ENCODE data around the gene NCF1.
"Not testable (repeated sequence)": the region's sequence is repeated elsewhere in the genome, so short reads cannot be mapped to it uniquely, and the experiment has no call there.

NCF1 gene

DNA sequence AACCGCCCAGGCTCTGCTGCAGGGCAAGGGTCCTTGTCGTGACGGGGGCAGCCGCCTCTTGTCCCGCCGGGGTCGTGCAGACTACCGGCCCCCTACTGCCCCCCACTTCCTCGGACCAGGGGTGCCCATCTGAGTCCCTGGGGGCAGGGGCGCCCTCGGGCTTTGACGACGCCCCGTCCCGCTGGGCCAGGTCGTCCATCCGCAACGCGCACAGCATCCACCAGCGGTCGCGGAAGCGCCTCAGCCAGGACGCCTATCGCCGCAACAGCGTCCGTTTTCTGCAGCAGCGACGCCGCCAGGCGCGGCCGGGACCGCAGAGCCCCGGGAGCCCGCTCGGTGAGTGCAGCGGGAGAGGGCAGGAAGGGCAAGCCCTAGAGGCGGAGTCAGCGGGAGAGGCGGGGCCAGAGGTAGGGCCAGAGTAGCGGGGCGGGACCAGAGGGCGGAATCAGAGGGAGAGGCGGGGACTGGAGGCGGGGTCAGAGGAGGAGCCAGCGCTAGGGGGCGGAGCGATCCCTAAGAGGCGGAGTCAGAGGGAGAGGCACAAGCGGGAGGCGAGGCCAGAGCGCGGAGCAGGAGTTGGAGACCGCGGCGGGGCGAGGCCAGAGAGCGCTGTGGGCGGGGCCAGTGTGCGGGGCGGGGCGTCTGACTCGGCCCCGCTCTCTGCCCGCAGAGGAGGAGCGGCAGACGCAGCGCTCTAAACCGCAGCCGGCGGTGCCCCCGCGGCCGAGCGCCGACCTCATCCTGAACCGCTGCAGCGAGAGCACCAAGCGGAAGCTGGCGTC, 14.7 kb downstream of the NCF1 start:
- peak; percentile 91 for DNase-seq

DNA sequence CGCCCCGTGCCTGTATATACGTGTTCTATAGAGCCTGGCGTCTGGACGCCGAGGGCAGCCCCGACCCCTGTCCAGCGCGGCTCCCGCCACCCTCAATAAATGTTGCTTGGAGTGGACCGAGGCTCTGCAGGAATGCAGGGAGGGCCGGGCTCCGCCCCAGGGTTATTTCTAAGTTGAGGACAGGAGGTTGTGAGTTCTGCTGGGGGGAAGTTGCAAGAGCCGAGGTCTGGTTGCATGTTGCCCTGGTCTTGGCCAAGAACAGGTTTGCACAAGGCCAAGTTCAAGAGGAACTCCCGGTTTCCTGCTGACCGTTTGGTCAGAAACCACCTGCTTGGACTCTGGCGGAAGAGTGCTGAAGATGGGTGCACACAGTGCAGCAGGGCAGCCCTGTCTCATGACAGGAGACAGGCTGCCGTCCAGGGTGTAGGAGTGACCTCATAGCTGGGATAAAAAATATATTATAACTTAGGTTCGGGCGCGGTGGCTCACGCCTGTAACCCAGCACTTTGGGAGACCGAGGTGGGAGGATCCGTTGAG, 15.5 kb downstream of the NCF1 start:
- not testable (repeated sequence) for DNase-seq

DNA sequence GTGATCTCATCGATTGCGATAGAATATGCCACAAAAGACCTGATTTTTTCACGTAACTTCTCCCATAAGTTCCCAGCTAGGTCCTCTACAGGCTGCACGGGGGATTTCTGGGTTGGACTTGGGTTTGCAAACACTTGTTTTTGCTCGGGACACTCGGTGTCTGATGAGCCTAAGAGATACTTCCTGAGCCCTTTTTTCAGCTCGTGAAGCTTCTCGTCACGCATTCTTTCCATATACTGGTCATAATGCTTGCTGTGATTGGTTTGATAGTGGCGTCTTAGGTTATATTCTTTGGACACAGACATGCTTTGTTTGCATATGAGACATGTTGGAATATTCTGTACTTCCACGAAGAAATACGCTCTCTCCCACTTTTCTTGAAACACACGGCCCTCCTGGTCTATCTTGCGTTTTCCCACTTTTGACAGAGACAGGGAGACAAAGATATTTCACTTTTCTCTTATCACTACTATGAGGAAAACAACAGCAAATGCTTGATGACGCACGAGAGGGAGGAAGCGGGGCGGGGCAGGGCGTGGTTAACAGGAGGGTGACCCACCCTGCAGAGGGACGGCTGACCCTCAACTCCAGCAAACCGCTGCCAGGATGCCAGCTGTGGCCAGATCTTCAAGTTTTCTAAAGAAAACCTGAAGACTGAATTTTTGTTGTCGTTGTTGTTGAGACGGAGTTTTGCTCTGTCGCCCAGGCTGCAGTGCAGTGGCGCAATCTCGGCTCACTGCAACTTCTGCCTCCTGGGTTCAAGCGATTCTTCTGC, 24.2 kb downstream of the NCF1 start:
- not testable (repeated sequence) for DNase-seq

DNA sequence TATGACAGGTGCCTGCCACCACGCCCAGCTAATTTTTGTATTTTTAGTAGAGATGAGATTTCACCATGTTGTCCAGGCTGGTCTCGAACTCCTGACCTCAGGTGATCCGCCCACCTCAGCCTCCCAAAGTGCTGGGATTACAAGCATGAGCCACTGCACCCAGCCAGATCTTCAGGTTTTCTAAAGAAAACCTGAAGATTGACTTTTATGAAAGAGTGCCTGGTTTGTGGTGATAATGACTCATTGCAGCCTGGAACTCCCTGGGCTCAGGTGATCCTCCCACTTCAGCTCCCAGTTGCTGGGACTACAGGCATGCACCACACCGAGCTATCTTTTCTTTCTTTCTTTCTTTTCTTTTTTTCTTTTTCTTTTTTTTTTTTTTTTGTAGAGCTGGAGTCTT, 24.8 kb downstream of the NCF1 start:
- DNase-seq, result not testable (repeated sequence)

DNA sequence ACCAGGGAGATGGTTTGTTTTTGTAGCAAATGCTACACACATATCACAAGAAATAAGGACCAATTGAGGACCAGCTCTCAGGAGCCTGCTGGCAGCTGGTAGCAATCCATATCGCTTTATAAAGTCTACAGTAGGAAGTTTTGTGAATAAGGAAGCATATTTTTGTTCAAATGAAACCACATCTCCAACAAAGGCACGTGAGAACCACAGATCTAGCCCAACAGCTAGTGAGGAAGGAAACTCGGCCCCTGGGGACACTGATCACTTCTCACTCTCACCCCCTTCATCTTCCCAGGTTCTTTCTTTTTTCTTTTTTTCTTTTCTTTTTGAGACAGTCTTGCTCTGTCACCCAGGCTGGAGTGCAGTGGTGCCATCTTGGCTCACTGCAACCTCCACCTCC, 42.1 kb downstream of the NCF1 start:
- not testable (repeated sequence) for DNase-seq

DNA sequence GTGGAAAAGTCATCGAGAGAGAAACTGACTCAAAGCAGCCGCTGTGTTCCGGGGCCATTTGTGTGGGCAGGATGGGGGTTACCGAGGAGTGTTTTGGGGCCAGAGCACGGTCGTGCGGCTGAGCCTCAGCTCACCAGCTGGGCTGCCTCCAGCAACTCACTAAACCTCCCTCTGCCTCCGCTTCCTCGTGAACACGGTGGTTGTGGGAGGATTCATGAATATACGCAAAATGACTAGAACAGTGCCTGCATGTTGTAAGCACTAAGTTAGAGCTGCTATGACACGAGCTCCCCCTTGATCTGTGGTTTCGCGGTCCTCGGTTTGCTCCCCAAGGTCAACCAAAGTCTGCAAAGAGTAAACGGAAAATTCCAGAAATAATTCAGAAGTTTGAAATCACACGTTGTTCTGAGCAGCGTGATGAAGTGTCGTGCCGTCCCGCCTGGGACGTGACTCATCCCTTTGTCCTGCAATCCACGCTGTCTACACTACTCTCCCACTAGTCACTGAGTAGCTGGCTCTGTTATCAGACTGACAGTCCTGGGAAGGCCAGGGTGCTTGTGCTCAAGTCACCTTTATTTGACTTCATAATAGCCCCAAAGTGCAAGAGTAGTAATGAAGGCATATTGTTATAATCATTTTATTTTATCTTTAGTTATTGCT, 46.5 kb downstream of the NCF1 start:
- DNase-seq, result not testable (repeated sequence)

DNA sequence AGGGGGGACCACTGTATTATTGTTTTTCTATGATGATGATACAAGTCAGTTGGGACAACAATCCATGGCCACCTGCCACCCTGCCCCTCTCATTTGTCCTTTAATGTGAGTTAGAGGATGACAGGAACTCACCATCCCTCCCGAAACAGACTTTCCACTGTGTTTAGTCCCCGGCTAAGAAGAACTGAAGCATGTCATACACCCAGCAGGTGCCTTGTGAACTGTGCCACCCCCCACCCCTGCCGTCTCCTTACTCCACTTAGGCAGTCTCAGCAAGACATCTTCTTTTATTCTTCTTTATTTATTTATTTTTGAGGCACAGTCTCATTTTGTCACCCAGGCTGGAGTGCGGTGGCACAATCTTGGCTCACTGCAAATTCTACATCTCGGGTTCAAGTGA, 47.4 kb downstream of the NCF1 start:
- DNase-seq, result not testable (repeated sequence)

DNA sequence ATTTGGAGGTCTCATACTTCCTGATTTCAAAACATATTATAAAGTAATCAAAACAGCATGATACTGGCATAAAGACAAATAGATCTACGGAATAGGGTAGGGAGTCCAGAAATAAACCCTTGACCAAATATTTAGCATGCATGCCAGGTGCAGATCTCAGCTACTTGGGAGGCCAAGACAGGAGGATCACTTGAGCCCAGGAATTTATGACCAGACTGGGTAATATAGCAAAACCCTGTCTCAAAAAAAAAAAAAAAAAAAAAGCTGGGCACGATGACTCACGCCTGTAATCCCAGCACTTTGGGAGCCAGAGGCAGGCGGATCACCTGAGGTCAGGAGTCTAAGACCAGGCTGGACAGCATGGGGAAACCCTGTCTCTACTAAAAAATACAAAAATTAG, 56.1 kb downstream of the NCF1 start:
- not testable (repeated sequence) for DNase-seq

DNA sequence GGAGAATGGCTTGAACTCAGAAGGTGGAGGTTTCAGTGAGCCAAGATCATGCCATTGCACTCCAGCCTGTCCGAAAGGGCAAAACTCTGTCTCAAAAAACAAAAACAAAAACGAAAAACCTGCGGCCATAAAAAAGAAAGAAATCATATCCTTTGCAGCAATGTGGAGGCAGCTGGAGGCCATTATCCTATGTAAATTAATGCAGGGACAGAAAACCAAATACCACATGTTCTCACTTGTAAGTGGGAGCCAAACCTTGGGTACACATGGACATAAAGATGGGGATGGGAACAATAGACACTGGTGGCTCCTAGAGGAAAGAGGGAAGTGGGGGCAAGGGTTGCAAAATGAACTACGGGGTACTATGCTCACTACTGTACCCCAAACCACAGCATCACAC, 56.6 kb downstream of the NCF1 start:
- DNase-seq, result not testable (repeated sequence)
